Measurements from ENCODE around the gene MAP3K5. TPM values are rescaled to one million over a fixed set of nuclear protein-coding genes. Genes with fewer than 3 reads are reported as not detected.

MAP3K5 gene
- total RNA-seq, 1 donor from 2014 or later = 6.8 TPM

DNA sequence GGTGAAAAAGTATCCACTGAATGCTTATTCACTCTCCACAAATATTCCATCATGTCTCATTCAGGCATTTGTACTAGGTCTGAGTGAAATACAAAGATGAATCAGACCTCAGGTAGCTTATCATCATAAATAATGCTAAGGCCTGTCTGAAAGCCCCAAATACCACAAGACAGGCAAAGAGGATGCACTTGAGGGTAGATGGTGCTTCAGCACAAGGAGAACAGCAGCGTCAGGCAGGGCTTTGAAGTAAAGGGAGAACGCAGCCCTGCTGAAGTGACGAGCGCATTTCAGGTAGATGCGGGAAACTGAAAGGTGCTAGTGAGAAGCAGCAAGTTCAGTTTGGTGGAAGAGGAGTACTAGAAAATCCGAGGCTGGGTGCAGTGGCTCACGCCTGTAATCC lies 38.7 kb downstream of the MAP3K5 start:
- Histone ChIP-seq H3K27ac (ENCODE audit: low read depth, low read length) (no peak overlapping the region), H3K4me1 (ENCODE audit: control insufficient read depth in 3 of 3, insufficient read depth in 3 of 3, low read length in 3 of 3) (peaks cover 3 to 10% (median 4%) of the 10 kb centered on the region in 3 donors), H3K27me3 (ENCODE audit: control insufficient read depth in 3 of 3, insufficient read depth in 3 of 3, low read length in 3 of 3) (no peaks in the 10 kb centered on the region), H3K9me3 (ENCODE audit: control insufficient read depth in 3 of 3, low read length in 3 of 3) (no peaks in the 10 kb centered on the region), H3K9ac (ENCODE audit: low read depth in 1 of 3, low read length in 3 of 3) (no peak overlapping the region), H3K36me3 (ENCODE audit: control insufficient read depth in 3 of 3, insufficient read depth in 3 of 3, low read length in 3 of 3) (no peaks in the 10 kb centered on the region), H3K4me3 (ENCODE audit: low read length in 3 of 3) (no peak overlapping the region)

DNA sequence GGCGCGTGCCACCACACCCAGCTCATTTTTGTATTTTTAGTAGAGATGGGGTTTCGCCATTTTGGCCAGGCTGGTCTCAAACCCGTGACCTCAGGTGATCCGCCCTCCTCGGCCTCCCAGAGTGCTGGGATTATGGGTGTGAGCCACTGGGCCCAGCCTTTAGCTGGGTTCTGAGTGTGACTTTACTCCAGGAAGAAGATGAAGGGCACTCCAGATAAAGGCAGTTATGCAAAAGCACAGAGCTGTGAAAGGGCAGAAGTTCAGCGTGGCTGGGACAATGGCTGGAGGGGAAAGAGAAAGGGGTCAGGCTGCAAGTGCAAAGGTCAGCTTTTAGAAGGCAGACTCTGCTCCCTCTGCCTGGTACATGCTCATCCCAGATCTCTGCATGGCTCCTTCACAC lies 39.7 kb downstream of the MAP3K5 start:
- no peaks in the 10 kb centered on the region for H3K36me3 ChIP-seq (ENCODE audit: control insufficient read depth in 3 of 3, insufficient read depth in 3 of 3, low read length in 3 of 3)
- H3K9ac ChIP-seq (ENCODE audit: low read depth in 1 of 3, low read length in 3 of 3) = no peak overlapping the region
- no peaks in the 10 kb centered on the region for H3K9me3 ChIP-seq (ENCODE audit: control insufficient read depth in 3 of 3, low read length in 3 of 3)
- no peak overlapping the region for H3K27ac ChIP-seq (ENCODE audit: low read depth, low read length)
- H3K4me1 ChIP-seq (ENCODE audit: control insufficient read depth in 3 of 3, insufficient read depth in 3 of 3, low read length in 3 of 3) = peaks cover 3 to 10% (median 4%) of the 10 kb centered on the region in 3 donors
- no peak overlapping the region for H3K4me3 ChIP-seq (ENCODE audit: low read length in 3 of 3)
- H3K27me3 ChIP-seq (ENCODE audit: control insufficient read depth in 3 of 3, insufficient read depth in 3 of 3, low read length in 3 of 3) = no peaks in the 10 kb centered on the region

DNA sequence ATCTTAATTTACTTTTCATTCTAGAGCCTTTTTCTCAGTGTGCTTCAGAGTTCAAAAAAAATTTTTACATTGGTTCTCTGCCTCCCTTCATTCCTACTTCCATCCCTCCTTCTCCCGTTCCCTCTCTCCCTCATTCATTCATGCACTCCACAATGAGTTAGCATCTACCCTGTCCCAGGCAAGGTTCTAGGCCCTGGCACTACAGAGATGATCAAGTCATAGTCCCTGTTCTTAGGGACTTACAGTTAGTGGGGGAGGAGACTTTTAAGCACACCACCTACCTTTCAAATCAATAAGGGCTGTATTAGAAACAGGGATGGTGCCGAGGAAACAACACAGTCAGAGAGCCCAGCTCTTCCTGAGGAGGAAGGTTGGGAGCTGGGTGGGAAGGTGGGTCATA lies 40.3 kb downstream of the MAP3K5 start:
- Histone ChIP-seq H3K4me1 (ENCODE audit: control insufficient read depth in 3 of 3, insufficient read depth in 3 of 3, low read length in 3 of 3) (peaks cover 3 to 8% (median 4%) of the 10 kb centered on the region in 3 donors), H3K9me3 (ENCODE audit: control insufficient read depth in 3 of 3, low read length in 3 of 3) (no peaks in the 10 kb centered on the region), H3K36me3 (ENCODE audit: control insufficient read depth in 3 of 3, insufficient read depth in 3 of 3, low read length in 3 of 3) (no peaks in the 10 kb centered on the region), H3K27ac (ENCODE audit: low read depth, low read length) (no peak overlapping the region), H3K27me3 (ENCODE audit: control insufficient read depth in 3 of 3, insufficient read depth in 3 of 3, low read length in 3 of 3) (no peaks in the 10 kb centered on the region), H3K4me3 (ENCODE audit: low read length in 3 of 3) (no peak overlapping the region), H3K9ac (ENCODE audit: low read depth in 1 of 3, low read length in 3 of 3) (no peak overlapping the region)

DNA sequence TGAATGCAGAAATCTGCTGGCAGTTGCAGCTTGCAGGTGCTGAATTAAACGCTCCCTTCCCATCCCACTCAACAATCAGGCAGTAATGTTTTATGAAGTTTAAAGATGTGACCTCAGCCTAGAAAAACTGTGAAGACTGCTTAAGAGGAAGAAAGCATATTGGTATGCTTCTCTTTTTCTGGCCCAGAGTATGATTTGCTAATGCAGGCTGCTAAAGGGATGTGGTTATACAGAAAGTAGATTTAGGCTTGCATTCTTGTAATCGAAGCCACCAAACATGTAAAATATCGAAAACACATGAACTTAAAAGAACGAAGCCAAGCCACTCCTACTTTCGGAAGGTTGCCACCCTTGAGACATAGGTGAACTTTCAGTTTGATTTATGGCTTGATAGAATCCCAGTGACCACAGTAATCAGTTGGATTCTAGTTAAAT lies 40.7 kb downstream of the MAP3K5 start:
- Histone ChIP-seq H3K4me3 (ENCODE audit: low read length in 3 of 3) (no peak overlapping the region), H3K36me3 (ENCODE audit: control insufficient read depth in 3 of 3, insufficient read depth in 3 of 3, low read length in 3 of 3) (no peaks in the 10 kb centered on the region), H3K9ac (ENCODE audit: low read depth in 1 of 3, low read length in 3 of 3) (peak overlapping the region in 1 of 3 donors; percentile 12), H3K27me3 (ENCODE audit: control insufficient read depth in 3 of 3, insufficient read depth in 3 of 3, low read length in 3 of 3) (no peaks in the 10 kb centered on the region), H3K27ac (ENCODE audit: low read depth, low read length) (no peak overlapping the region), H3K9me3 (ENCODE audit: control insufficient read depth in 3 of 3, low read length in 3 of 3) (no peaks in the 10 kb centered on the region), H3K4me1 (ENCODE audit: control insufficient read depth in 3 of 3, insufficient read depth in 3 of 3, low read length in 3 of 3) (peaks cover 3 to 7% (median 4%) of the 10 kb centered on the region in 3 donors)

DNA sequence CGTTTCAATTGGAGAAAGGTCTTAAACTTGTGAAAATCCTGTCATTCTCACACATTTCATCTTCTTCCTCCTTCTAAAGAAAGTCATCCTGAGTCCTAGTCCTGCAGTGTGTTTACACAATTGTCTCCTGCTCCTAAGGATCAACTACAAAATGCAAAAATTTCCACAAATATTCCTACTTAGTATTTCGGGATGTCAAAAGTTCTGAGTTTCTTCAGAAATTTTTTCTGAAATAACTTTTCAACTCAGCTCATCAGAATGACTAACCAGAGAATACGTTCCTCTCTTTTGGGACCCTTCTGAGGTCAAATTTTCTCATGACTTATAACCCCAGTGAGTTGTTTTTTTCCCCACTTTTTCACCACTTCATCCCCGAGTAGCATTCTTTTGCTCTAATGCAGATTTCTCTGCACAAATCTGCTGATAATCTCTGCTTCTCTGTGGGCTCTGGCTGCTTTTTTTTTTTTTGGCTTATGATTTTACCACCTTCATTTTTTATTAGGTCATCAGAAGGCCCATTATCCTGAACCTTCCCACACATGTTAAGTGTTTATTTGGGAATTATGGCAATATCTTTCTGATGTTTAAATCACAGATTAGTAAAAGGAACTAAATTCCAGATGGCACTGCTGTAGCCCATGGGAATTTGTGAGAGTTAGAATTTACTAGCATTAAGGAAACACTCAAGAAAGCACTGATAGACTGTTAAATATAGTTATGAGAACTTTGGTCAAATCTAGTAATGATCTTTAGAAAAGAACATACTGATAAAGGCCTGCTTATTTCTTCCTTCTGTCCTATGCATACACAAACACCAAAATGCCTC lies 41.4 kb downstream of the MAP3K5 start:
- H3K27ac ChIP-seq (ENCODE audit: low read depth, low read length) = peak overlapping the region; percentile 0
- H3K9ac ChIP-seq (ENCODE audit: low read depth in 1 of 3, low read length in 3 of 3) = no peak overlapping the region
- H3K4me3 ChIP-seq (ENCODE audit: low read length in 3 of 3) = no peak overlapping the region
- H3K36me3 ChIP-seq (ENCODE audit: control insufficient read depth in 3 of 3, insufficient read depth in 3 of 3, low read length in 3 of 3) = no peaks in the 10 kb centered on the region
- H3K27me3 ChIP-seq (ENCODE audit: control insufficient read depth in 3 of 3, insufficient read depth in 3 of 3, low read length in 3 of 3) = no peaks in the 10 kb centered on the region
- no peaks in the 10 kb centered on the region for H3K9me3 ChIP-seq (ENCODE audit: control insufficient read depth in 3 of 3, low read length in 3 of 3)
- H3K4me1 ChIP-seq (ENCODE audit: control insufficient read depth in 3 of 3, insufficient read depth in 3 of 3, low read length in 3 of 3) = peaks cover 3 to 7% (median 4%) of the 10 kb centered on the region in 3 donors

DNA sequence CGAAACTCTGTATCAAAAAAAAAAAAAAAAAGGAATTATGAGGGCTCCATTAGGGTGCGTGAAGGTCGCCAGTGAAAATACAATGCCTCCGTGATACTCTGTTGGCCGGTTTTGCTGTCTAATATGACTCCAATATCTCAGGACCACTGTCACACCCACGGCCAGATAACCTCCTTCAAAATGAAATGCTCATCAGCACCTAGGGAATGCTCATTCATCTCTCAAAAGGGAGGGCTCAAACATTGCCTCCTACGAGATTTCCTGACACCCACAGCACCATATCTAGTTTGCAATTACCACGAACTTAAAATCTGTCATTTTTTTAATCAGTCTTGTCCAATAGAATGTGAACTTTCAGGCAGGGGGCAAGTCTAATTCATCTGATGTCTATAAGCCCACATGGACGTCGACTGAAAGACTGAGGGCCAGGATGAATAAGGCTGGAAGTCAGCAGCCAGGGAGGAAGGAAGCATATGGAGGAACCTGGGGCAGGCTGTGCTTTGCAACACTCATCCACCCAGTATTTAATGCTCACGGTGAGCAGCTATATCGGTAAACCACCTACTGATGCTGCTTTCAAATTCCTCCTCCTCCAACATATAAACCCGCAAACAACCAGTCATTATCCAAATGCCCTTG lies 42.8 kb downstream of the MAP3K5 start:
- Histone ChIP-seq H3K9ac (ENCODE audit: low read depth in 1 of 3, low read length in 3 of 3) (no peak overlapping the region), H3K4me3 (ENCODE audit: low read length in 3 of 3) (no peak overlapping the region), H3K9me3 (ENCODE audit: control insufficient read depth in 3 of 3, low read length in 3 of 3) (no peaks in the 10 kb centered on the region), H3K36me3 (ENCODE audit: control insufficient read depth in 3 of 3, insufficient read depth in 3 of 3, low read length in 3 of 3) (no peaks in the 10 kb centered on the region), H3K27ac (ENCODE audit: low read depth, low read length) (no peak overlapping the region), H3K27me3 (ENCODE audit: control insufficient read depth in 3 of 3, insufficient read depth in 3 of 3, low read length in 3 of 3) (no peaks in the 10 kb centered on the region), H3K4me1 (ENCODE audit: control insufficient read depth in 3 of 3, insufficient read depth in 3 of 3, low read length in 3 of 3) (peaks cover 4 to 7% (median 7%) of the 10 kb centered on the region in 3 donors)

DNA sequence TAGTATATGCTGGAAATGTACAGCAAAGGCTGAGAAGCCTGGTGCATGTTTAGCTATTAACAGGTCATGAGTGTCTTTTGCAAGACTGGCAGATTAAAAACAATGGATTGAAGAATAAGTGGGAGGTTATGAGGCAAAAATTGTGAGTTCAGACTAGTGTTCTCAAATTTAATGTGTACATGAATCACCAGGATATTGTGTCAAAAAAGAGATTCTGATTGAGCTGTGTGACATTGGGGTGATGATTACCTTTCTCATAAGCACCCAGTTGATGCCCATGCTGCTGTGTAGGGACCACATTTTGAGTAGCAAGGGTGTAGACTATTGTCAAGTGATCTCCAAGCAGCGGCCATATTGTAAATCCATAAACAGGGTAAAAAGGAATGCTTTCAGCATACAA lies 44.8 kb downstream of the MAP3K5 start:
- Histone ChIP-seq H3K36me3 (ENCODE audit: control insufficient read depth in 3 of 3, insufficient read depth in 3 of 3, low read length in 3 of 3) (no peaks in the 10 kb centered on the region), H3K4me1 (ENCODE audit: control insufficient read depth in 3 of 3, insufficient read depth in 3 of 3, low read length in 3 of 3) (peaks cover 3 to 7% (median 4%) of the 10 kb centered on the region in 3 donors), H3K27ac (ENCODE audit: low read depth, low read length) (no peak overlapping the region), H3K9me3 (ENCODE audit: control insufficient read depth in 3 of 3, low read length in 3 of 3) (no peaks in the 10 kb centered on the region), H3K9ac (ENCODE audit: low read depth in 1 of 3, low read length in 3 of 3) (no peak overlapping the region), H3K4me3 (ENCODE audit: low read length in 3 of 3) (no peak overlapping the region), H3K27me3 (ENCODE audit: control insufficient read depth in 3 of 3, insufficient read depth in 3 of 3, low read length in 3 of 3) (no peaks in the 10 kb centered on the region)

DNA sequence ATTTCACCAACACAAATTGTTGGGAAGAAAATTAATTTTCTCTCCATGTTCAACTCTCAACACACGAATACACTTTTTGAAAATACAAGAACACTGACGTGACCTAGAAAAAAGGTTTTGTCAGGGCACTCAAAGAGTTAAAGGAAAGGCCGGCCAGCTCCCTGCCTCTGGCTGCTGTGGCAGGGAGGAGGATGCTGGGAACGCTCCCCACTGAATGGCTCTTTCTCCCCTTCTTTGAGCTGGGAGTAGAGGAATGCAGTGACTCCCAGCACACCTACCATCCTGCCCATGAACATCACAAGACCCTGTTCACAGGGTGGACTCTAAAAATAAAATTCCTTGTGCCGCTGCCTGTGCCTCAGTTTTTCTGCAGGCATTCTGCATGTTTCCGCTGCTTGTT lies 47.0 kb downstream of the MAP3K5 start:
- Histone ChIP-seq H3K27me3 (ENCODE audit: control insufficient read depth in 3 of 3, insufficient read depth in 3 of 3, low read length in 3 of 3) (no peaks in the 10 kb centered on the region), H3K9ac (ENCODE audit: low read depth in 1 of 3, low read length in 3 of 3) (no peak overlapping the region), H3K9me3 (ENCODE audit: control insufficient read depth in 3 of 3, low read length in 3 of 3) (no peaks in the 10 kb centered on the region), H3K4me1 (ENCODE audit: control insufficient read depth in 3 of 3, insufficient read depth in 3 of 3, low read length in 3 of 3) (peaks cover 0 to 4% (median 0%) of the 10 kb centered on the region in 3 donors), H3K27ac (ENCODE audit: low read depth, low read length) (no peak overlapping the region), H3K36me3 (ENCODE audit: control insufficient read depth in 3 of 3, insufficient read depth in 3 of 3, low read length in 3 of 3) (no peaks in the 10 kb centered on the region), H3K4me3 (ENCODE audit: low read length in 3 of 3) (no peak overlapping the region)

DNA sequence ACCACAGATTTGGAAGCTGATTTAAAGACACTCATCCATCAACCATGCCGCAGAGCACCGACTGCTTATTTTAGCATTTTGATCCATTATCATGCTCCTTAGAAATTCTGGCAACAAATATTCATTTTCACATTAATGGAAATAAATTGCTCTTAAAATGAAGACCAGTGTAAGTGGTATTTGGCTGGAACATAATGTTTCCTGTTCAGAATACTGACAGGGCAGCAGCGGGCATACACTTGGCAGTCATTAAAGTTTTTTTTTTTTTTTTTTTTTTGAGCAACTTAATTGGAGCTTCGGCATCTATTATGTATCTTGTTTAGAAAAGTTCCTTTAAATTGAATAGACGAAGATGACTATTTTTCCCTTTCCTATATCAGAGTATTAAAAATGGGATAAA lies 47.4 kb downstream of the MAP3K5 start:
- H3K4me1 ChIP-seq (ENCODE audit: control insufficient read depth in 3 of 3, insufficient read depth in 3 of 3, low read length in 3 of 3) = peaks cover 0 to 4% (median 0%) of the 10 kb centered on the region in 3 donors
- no peak overlapping the region for H3K27ac ChIP-seq (ENCODE audit: low read depth, low read length)
- no peak overlapping the region for H3K4me3 ChIP-seq (ENCODE audit: low read length in 3 of 3)
- no peaks in the 10 kb centered on the region for H3K27me3 ChIP-seq (ENCODE audit: control insufficient read depth in 3 of 3, insufficient read depth in 3 of 3, low read length in 3 of 3)
- H3K36me3 ChIP-seq (ENCODE audit: control insufficient read depth in 3 of 3, insufficient read depth in 3 of 3, low read length in 3 of 3) = no peaks in the 10 kb centered on the region
- no peaks in the 10 kb centered on the region for H3K9me3 ChIP-seq (ENCODE audit: control insufficient read depth in 3 of 3, low read length in 3 of 3)
- H3K9ac ChIP-seq (ENCODE audit: low read depth in 1 of 3, low read length in 3 of 3) = no peak overlapping the region

DNA sequence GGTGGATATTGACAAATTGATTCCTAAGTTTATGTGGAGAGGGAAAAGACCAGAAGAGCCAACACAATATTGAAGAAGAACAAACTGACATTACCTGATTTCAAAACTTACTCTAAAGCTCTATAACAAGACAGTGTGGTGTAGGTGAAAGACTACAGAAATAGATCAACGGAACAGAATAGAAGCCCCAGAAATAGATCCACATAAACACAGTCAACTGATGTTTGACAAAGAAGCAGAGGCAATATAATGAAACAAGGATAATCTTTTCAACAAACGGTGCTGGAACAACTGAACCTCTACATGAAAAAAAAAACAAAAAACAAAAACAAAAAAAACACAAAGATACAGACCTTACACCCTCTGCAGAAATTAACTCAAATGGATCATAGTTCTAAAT lies 50.2 kb downstream of the MAP3K5 start:
- Histone ChIP-seq H3K27ac (ENCODE audit: low read depth, low read length) (no peak overlapping the region), H3K9me3 (ENCODE audit: control insufficient read depth in 3 of 3, low read length in 3 of 3) (no peaks in the 10 kb centered on the region), H3K4me1 (ENCODE audit: control insufficient read depth in 3 of 3, insufficient read depth in 3 of 3, low read length in 3 of 3) (peaks cover 4 to 12% (median 6%) of the 10 kb centered on the region in 3 donors), H3K9ac (ENCODE audit: low read depth in 1 of 3, low read length in 3 of 3) (no peak overlapping the region), H3K36me3 (ENCODE audit: control insufficient read depth in 3 of 3, insufficient read depth in 3 of 3, low read length in 3 of 3) (no peaks in the 10 kb centered on the region), H3K27me3 (ENCODE audit: control insufficient read depth in 3 of 3, insufficient read depth in 3 of 3, low read length in 3 of 3) (no peaks in the 10 kb centered on the region), H3K4me3 (ENCODE audit: low read length in 3 of 3) (no peak overlapping the region)
